Mesothelial cell of epicardium (in vitro differentiated cells): Measurements from ENCODE around the gene CYB561D1. TPM values are rescaled to one million over a fixed set of nuclear protein-coding genes. Genes with fewer than 3 reads are reported as not detected.
"Not testable (repeated sequence)": the region's sequence is repeated elsewhere in the genome, so short reads cannot be mapped to it uniquely, and the experiment has no call there.

Source experiments
- DNase-seq, 2 experiments: peaks; one replicate each; pipeline ENCODE4 v3.0.0; 2021; ENCODE audit warnings: low spot score in 2 of 2; ENCODE audit not compliant: unreplicated experiment in 2 of 2
- H3K27ac Mint-ChIP-seq: 2 replicates; pipeline ENCODE4 v1.8.0; 2021; ENCODE audit warnings: mixed read lengths
- H3K27me3 Mint-ChIP-seq: 2 replicates; pipeline ENCODE4 v1.8.0; 2021; ENCODE audit warnings: low read depth, mixed read lengths
- H3K36me3 Mint-ChIP-seq: 2 replicates; pipeline ENCODE4 v1.8.0; 2021; ENCODE audit warnings: mixed read lengths
- H3K4me1 Mint-ChIP-seq: 2 replicates; pipeline ENCODE4 v1.8.0; 2021; ENCODE audit warnings: mixed read lengths
- H3K4me3 Mint-ChIP-seq: 2 replicates; pipeline ENCODE4 v1.8.0; 2021; ENCODE audit warnings: mild to moderate bottlenecking, moderate library complexity, mixed read lengths
- H3K9me3 Mint-ChIP-seq: 2 replicates; pipeline ENCODE4 v1.8.0; 2021; ENCODE audit warnings: mixed read lengths
- CTCF ChIP-seq: fragments of 200-600 bp; sonication (generic); IDR thresholded peaks from one replicate; pipeline ENCODE4 v1.5.0; 2021; ENCODE audit warnings: antibody characterized with exemption; ENCODE audit not compliant: unreplicated experiment
- total RNA-seq: library from RNA; stranded (reverse); gene quantifications from 3 replicates; pipeline ENCODE4 v1.2.1, GENCODE V29; 2021

CYB561D1 gene
- total RNA-seq, 1 donor from 2014 or later, result 9.5 TPM

GRCh38 chr1:109468903-109469302 is 25.0 kb upstream of the CYB561D1 start:
- Mint-ChIP-seq H3K36me3 (no peaks in the 10 kb centered on the region), H3K27ac (no peak overlapping the region), H3K4me3 (no peak overlapping the region), H3K9me3 (no peaks in the 10 kb centered on the region), H3K4me1 (peaks cover 2% of the 10 kb centered on the region), H3K27me3 (peaks cover 98% of the 10 kb centered on the region)
- no peak for DNase-seq
- no peak for TF ChIP-seq CTCF

GRCh38 chr1:109470245-109470644 is 23.6 kb upstream of the CYB561D1 start:
- no peaks in the 10 kb centered on the region for H3K36me3 Mint-ChIP-seq
- H3K27ac Mint-ChIP-seq, result no peak overlapping the region
- no peak for TF ChIP-seq CTCF
- no peak for DNase-seq
- peaks cover 98% of the 10 kb centered on the region for H3K27me3 Mint-ChIP-seq
- H3K4me1 Mint-ChIP-seq, result peaks cover 2% of the 10 kb centered on the region
- H3K9me3 Mint-ChIP-seq, result no peaks in the 10 kb centered on the region
- H3K4me3 Mint-ChIP-seq, result no peak overlapping the region

GRCh38 chr1:109472779-109473178 is 21.1 kb upstream of the CYB561D1 start:
- no peaks in the 10 kb centered on the region for H3K9me3 Mint-ChIP-seq

GRCh38 chr1:109473284-109474057 is 20.4 kb upstream of the CYB561D1 start:
- not testable (repeated sequence) for H3K27ac Mint-ChIP-seq, H3K9me3 Mint-ChIP-seq, H3K36me3 Mint-ChIP-seq, DNase-seq, H3K4me1 Mint-ChIP-seq, H3K4me3 Mint-ChIP-seq
- H3K27me3 Mint-ChIP-seq, result peaks cover 93% of the 10 kb centered on the region

More at GRCh38 chr1:109472779-109473178, 21.1 kb upstream of the CYB561D1 start:
- no peak for DNase-seq
- Mint-ChIP-seq H3K27ac (no peak overlapping the region), H3K4me1 (no peaks in the 10 kb centered on the region), H3K36me3 (no peaks in the 10 kb centered on the region), H3K4me3 (no peak overlapping the region), H3K27me3 (peaks cover 96% of the 10 kb centered on the region)
- TF ChIP-seq CTCF, result no peak

GRCh38 chr1:109474697-109475096 is 19.2 kb upstream of the CYB561D1 start:
- no peak for TF ChIP-seq CTCF
- H3K27ac Mint-ChIP-seq, result no peak overlapping the region
- H3K4me1 Mint-ChIP-seq, result no peaks in the 10 kb centered on the region
- H3K9me3 Mint-ChIP-seq, result no peaks in the 10 kb centered on the region
- no peaks in the 10 kb centered on the region for H3K36me3 Mint-ChIP-seq
- H3K4me3 Mint-ChIP-seq, result no peak overlapping the region
- peaks cover 93% of the 10 kb centered on the region for H3K27me3 Mint-ChIP-seq
- DNase-seq, result no peak

- no peak for DNase-seq
- Mint-ChIP-seq H3K4me3 (no peak overlapping the region), H3K27me3 (peaks cover 93% of the 10 kb centered on the region), H3K4me1 (no peaks in the 10 kb centered on the region), H3K27ac (no peak overlapping the region), H3K36me3 (no peaks in the 10 kb centered on the region), H3K9me3 (no peaks in the 10 kb centered on the region)
- TF ChIP-seq CTCF, result no peak
Measured at GRCh38 chr1:109475261-109475660, 18.6 kb upstream of the CYB561D1 start.
